ENCODE results near the gene EIF4E1B.
A peak's percentile ranks its signal among the peaks of the same experiment; 100 is the strongest.

The EIF4E1B gene

DNA sequence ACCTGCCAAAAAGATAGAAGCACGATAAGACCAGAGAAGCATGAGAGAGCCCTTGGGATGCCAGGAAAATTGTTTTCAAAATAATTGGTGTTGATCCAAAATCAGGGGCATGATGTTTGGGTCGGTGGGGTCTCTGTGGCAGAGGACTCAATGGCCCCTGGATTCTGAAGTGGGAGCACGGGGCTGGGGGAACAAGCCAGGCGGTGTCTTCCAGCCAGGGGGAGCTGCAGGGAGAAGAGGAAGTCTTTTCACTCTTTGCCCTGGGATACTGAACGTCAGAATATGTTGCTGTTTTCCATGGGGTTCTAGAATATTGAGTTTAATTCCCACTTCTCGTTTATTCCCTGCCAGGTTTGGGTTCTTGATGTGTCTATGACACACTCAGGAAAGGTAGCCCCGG is 37.2 kb downstream of the EIF4E1B start:
- DNase-seq = no peak

DNA sequence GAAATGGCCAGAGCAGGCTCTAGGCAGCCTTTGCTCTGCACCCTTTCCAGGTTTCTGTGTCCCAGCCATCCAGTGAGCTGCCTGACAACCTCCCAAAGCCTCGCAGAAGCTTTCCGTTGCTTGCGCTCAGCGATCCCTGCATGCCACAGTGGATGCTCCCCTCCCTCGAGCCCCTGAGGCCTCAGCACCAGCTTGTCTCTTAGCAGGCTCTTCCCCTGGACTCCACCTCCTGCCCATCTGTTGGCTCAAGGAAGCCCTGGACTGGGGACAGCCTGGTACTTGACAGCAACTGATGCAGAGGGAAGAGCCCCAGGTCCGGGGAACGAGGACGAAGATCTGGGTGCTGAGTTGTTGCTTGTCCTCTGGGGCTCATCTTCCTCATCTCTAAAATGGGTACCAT is 40.0 kb downstream of the EIF4E1B start:
- no peak for DNase-seq

DNA sequence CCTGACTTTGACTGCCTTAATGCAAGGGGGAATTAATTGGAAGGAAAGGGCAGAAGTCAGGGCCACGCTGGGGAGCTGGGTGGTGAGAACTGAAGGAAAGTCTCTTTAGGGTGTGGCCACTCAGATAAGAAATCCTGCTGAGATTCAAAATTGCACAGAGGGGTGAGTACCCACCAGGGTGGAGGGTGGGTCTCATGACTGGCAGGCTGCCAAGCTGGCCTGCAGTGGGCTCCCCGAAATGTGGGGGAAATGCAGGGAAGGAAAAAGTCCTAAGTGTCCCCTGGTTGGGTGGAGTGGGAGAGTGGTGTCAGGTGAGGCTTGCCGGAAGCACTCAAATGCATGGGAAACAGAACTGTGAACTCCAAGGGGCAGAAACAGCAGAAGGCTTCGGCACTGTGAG is 40.9 kb downstream of the EIF4E1B start:
- no peak for DNase-seq

DNA sequence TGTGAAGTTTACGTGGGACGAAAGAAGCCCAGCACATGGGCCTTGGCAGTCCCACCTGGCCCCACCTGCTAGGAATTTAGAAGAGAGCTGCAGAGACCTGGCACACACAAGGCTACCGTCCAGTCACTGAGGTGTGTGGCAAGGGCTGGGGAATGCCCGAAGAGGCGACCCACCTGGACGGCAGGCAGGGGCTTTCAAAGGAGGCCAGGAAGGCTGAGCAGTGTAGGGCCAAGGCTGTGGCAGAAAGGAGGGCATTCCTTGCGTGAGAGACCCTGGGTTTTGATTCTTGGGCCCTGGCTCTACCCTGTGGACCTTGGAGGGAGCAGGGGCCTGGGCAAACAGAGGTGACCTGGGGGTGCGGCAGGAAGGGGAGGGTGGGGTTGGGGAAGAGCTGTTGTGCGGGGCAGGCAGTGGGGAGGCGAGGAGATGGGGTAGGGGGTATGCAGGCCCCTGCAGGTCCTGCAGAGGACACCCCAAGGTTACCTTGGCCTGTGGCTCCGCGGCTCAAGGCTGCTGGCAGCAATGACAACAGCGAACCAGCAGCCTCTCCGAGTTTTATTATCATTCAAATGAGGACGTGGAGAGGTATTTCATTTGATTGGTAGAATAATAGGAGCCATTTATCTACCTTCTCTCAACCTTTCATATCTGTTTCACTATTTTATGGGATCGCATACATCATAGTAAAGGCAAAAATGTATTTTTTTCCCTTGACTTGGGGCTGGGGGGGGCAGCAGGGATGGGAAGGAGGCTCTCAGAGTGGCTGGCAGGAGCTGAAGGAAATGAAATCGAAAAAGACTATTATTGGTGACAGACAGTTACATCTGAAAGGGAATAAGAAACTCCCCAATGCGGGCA is 41.6 kb downstream of the EIF4E1B start:
- no peak for DNase-seq

DNA sequence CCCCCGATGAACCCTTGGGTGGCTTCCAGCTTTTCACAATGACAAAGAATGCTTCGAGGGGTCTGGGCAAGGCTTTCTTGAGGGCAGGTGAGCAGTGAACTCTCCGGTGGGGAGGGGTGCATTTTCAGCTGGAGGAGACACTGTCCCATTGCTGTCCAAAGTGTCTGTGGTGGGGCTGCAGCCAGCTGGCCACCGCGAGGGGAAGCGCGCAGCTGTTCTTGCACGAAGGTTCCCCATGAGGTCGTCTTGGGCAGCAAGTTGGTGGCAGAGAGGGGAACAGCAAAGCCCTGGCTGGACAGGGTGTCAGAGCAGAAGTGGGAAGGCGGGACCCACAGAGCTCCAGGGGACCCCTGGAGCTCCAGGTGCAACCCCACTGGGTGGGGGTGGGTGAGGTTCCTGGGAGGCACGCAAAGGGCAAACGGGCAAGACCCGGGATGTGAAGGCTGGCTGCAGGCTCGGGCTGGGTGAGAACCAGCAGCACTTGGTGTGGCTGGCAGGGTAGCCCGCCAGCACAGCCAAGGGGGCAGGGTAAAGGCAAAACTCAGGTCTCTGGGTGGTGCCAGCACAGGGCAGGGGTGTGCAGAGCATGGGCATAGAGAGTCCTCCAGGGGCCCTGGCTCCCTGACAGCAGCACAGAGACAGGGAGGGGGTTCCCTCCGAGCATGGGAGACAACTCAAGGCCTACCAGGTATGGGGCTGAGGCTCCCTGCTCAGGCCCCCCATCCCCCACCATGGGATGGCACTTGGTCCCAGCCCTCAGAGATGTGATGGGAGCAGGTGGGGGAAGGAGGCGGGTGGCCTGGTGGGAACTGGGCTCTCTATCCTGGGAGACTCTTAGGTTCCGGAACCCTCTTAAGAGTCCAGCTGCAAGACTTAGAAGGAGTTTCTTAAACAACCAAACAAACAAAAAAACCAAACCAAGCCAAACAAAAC is 43.4 kb downstream of the EIF4E1B start:
- DNase-seq = no peak

DNA sequence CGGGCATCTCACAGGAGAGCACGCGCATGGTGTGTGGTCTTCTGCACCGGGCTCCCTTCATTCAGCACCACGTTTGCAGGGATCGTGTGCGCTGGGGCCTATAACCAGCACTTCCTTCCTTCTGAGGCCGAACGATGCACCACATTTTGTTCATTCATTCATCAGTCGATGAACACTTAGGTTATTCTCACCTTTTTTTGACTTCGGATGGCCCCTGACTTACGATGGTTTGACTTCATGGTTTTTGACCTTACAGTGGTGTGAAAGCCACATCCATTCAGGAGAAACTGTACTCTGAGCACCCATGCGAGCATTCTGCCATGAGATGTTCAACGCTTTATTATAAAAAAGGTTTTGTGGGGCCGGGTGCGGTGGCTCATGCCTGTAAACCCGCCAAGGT is 44.3 kb downstream of the EIF4E1B start:
- DNase-seq = no peak

- no peak for DNase-seq
Observed at GRCh38 chr5:176675676-176676360, 45.3 kb downstream of the EIF4E1B start.

- no peak for DNase-seq
Observed at GRCh38 chr5:176676361-176676824, 45.9 kb downstream of the EIF4E1B start.

DNA sequence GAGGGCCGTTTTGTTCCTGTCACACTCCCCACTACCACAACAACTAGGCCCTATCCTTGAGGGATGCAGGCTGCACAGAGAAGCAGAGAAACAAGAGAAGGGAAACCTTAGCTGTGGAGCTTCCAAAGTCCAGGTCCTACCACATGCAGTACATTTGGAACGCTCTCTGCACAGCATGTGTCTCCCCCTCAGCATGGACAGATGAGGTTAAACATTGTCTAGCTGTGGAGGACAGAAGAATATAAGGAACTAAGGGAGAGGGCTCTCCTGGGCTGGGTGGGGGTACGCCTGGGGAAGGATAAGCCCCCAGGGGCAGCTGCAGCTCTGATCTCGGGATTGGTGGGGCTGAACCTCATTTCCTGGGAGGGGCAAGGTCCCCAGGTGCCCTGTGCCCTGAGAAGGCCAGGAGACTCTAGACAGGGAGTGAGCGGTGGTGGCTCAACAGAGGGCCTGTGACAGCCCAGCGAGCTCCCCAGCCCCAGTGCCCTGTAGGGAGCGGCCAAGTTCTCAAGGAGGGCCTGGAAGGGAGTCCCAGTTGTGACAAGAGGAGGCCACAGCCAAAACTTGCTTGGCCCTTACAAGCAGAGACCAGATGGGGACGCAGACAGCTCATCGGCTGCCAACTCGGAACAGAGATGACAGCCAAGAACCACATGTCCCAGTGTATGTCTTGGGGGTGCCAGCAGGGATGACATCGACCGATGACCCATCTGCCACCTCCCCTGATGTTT is 46.9 kb downstream of the EIF4E1B start:
- DNase-seq = no peak

DNA sequence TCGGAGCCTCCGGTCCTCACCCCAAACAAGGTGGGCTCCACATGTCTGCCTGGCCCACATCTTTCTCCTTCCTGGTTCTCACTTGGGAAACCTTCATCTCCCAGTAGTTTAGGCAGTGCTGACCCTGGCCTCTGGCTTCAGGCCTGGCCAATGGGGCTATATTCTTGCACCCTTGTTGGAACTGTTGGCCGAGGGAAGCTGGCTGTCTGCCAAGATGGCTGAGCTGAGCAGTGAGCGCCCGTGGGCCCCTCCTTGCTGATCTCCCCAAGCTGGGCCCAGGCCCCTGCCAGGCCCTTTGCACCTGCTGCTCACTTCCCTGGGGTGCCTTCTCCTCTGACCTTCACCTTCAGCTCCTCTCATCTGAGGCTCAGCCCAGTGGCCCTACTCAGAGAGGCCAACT is 48.1 kb downstream of the EIF4E1B start:
- no peak for DNase-seq

- no peak for DNase-seq
Observed at GRCh38 chr5:176679365-176680225, 49.1 kb downstream of the EIF4E1B start.

DNA sequence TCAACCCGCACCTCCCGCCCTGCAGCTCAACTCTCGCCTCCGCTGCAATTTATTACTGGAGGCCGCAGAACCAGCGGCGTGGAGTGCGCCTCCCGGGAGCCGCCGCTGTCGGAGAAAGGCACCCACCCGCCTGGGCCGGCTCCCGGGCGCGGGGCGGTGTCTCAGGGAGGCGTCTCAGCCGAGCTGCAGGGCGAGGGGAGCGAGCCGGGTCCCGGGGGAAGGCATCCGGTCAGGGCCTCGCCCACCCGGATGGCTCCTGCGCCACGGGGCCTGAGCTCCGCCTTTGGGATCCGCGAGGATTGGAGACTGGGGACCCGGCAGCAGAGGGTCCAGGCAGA is 49.7 kb downstream of the EIF4E1B start:
- DNase-seq = no peak

GRCh38 chr5:176682016-176682531 is 51.6 kb downstream of the EIF4E1B start:
- DNase-seq = no peak

- DNase-seq = no peak
Observed at GRCh38 chr5:176685010-176685409, 54.5 kb downstream of the EIF4E1B start.

GRCh38 chr5:176687247-176687646 is 56.8 kb downstream of the EIF4E1B start:
- no peak for DNase-seq

GRCh38 chr5:176687881-176688280 is 57.4 kb downstream of the EIF4E1B start:
- DNase-seq = no peak

GRCh38 chr5:176690911-176691310 is 60.4 kb downstream of the EIF4E1B start:
- no peak for DNase-seq

DNA sequence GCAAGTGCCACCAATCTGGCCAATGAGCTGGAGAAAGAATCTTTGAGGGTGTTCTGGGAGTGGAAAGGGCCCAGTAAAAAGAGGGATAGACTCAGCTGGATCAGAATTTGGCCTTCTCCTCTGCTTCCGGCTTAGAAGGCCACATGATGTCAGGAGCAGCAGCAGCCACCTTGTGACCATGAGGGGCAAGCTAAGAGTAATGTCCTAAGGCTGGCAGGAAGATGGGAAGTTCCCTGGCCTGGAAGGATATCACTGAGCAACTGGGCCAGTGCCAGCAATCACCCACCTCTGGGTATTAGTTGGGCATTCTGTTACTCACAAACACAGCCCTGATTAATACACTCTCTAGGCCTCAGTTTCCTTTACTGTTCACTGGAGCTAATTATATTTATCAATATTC is 61.0 kb downstream of the EIF4E1B start:
- no peak for DNase-seq

- no peak for DNase-seq
Observed at GRCh38 chr5:176692326-176692725, 61.9 kb downstream of the EIF4E1B start.

- DNase-seq = no peak
Observed at GRCh38 chr5:176692839-176693476, 62.5 kb downstream of the EIF4E1B start.

GRCh38 chr5:176693477-176693851 is 63.0 kb downstream of the EIF4E1B start:
- peak; percentile 75 for DNase-seq

All from inflammatory macrophage treated with lipopolysaccharide for 4 hours (primary cell).